Measurements from ENCODE around the gene DMD. TPM values are rescaled to one million over a fixed set of nuclear protein-coding genes. Genes with fewer than 3 reads are reported as not detected.
"Not testable (repeated sequence)": the region's sequence is repeated elsewhere in the genome, so short reads cannot be mapped to it uniquely, and the experiment has no call there.

The DMD gene
- total and polyA plus RNA-seq, 12 donors, result 28.5 to 228 (median 168) TPM

- no peak overlapping the region for H3K27ac ChIP-seq
- no peak for TF ChIP-seq CTCF (IDR thresholded peaks at IDR 0.05)
- H3K27me3 ChIP-seq, result peaks cover 0 to 13% (median 0%) of the 10 kb centered on the region in 7 donors
- H3K36me3 ChIP-seq, result no peaks in the 10 kb centered on the region
- H3K4me3 ChIP-seq, result no peak overlapping the region
- H3K4me1 ChIP-seq, result peaks cover 0 to 14% (median 0%) of the 10 kb centered on the region in 9 donors
- ATAC-seq (no peak), DNase-seq (no peak)
- intact Hi-C loops (cut with DNase I), result loop anchor here in 4 of 10 donors (5.0 to 10.0 kb wide), 4 partner anchors 61 to 808 kb away; no protein-coding TSS in a partner anchor
- no peaks in the 10 kb centered on the region for H3K9me3 ChIP-seq
- WGBS, 2 donors, result 86 to 96% methylated on average over 4 of the region's 4 CpGs
These were observed 677.5 kb downstream of the DMD start for GRCh38 chrX:32533848-32534247.

DNA sequence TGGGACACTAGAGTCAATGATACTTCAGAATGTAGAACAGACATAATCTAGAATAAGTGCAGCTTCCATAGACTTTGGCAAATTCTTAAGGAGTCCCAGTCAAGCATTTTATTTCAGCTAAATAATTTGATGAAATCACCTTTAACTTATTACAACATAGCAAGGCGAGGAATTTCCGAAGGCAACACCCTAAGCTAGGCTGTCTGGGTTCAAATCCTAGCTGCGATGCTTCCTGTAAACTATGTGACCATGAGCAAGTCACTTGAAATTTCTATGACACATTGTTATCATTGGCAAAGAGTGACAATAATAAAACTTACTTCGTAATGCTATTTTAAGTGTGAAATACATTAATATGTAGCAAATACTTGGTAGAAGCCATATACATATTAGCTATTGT lies 679.1 kb downstream of the DMD start:
- 73 to 79% methylated on average over 4 of the region's 4 CpGs for WGBS, 2 donors
- DNase-seq (no peak), ATAC-seq (no peak)
- peaks cover 0 to 11% (median 0%) of the 10 kb centered on the region in 9 donors for H3K4me1 ChIP-seq
- intact Hi-C loops (cut with DNase I), result loop anchor here in 4 of 10 donors (5.0 to 10.0 kb wide), 4 partner anchors 63 to 810 kb away; no protein-coding TSS in a partner anchor
- H3K9me3 ChIP-seq, result no peaks in the 10 kb centered on the region
- H3K36me3 ChIP-seq, result no peaks in the 10 kb centered on the region
- no peak overlapping the region for H3K4me3 ChIP-seq
- no peak overlapping the region for H3K27ac ChIP-seq
- no peak for TF ChIP-seq CTCF (IDR thresholded peaks at IDR 0.05)
- H3K27me3 ChIP-seq, result peaks cover 0 to 13% (median 0%) of the 10 kb centered on the region in 7 donors

GRCh38 chrX:32530802-32531403 lies 680.4 kb downstream of the DMD start:
- intact Hi-C loops (cut with DNase I), result loop anchor here in 4 of 10 donors (5.0 to 10.0 kb wide), 4 partner anchors 64 to 811 kb away; no protein-coding TSS in a partner anchor
- H3K36me3 ChIP-seq, result no peaks in the 10 kb centered on the region
- DNase-seq (no peak), ATAC-seq (no peak)
- peaks cover 0 to 10% (median 0%) of the 10 kb centered on the region in 7 donors for H3K27me3 ChIP-seq
- H3K9me3 ChIP-seq, result no peaks in the 10 kb centered on the region
- H3K4me3 ChIP-seq, result peak overlapping the region in 4 of 10 donors; percentile 11 to 34 (median 28)
- WGBS, 2 donors, result 0 to 1% methylated on average over 3 of the region's 3 CpGs
- TF ChIP-seq CTCF (IDR thresholded peaks at IDR 0.05), result peak in 7 of 9 donors; percentile 43 to 69 (median 51)
- peaks cover 0 to 7% (median 0%) of the 10 kb centered on the region in 9 donors for H3K4me1 ChIP-seq
- no peak overlapping the region for H3K27ac ChIP-seq

DNA sequence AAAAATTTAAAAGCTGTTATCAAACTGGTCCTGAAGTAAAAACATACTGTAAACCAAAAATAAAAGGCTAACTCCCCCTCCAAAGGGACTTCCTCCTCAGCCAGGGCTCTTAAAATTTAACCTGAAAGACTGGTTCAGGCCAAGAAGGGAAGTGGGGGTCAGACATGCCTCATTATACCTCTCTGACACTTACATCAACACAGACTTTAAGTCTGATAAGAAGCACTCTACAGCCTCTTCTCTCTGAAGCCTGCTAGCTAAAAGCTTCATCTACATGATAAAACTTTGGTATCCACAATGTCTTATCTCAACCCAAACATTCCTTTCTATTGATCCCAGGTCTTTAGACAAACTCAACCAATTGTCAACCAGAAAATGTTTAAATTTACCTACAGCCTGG lies 682.9 kb downstream of the DMD start:
- ATAC-seq; H3K27me3 ChIP-seq; H3K4me3 ChIP-seq; H3K27ac ChIP-seq; intact Hi-C loops (cut with DNase I); H3K9me3 ChIP-seq; H3K36me3 ChIP-seq; DNase-seq: not testable (repeated sequence)
- peaks cover 0 to 16% (median 0%) of the 10 kb centered on the region in 9 donors for H3K4me1 ChIP-seq

GRCh38 chrX:32525234-32525633 lies 686.1 kb downstream of the DMD start:
- peak in 4 of 8 donors; percentile 39 to 79 (median 70) for ATAC-seq
- 62 to 69% methylated on average over 5 of the region's 5 CpGs for WGBS, 2 donors

More at GRCh38 chrX:32525234-32525633, 686.1 kb downstream of the DMD start:
- DNase-seq, result no peak
- H3K9me3 ChIP-seq, result no peaks in the 10 kb centered on the region
- H3K27me3 ChIP-seq, result no peaks in the 10 kb centered on the region
- intact Hi-C loops (cut with DNase I), result no loop called here
- no peak overlapping the region for H3K27ac ChIP-seq
- no peak overlapping the region for H3K4me3 ChIP-seq
- TF ChIP-seq CTCF (IDR thresholded peaks at IDR 0.05), result no peak
- peaks cover 0 to 9% (median 0%) of the 10 kb centered on the region in 9 donors for H3K4me1 ChIP-seq
- no peaks in the 10 kb centered on the region for H3K36me3 ChIP-seq
